Endothelial cell of umbilical vein (primary cell): ENCODE data around the gene CCSER1. TPM values are rescaled to one million over a fixed set of nuclear protein-coding genes. Genes with fewer than 3 reads are reported as not detected.

Source experiments
- BruUV-seq: library from RNA; stranded (reverse); fragments of 400-500 nt; replicated peaks from 2 replicates; lab custom pipeline; 2021; lab: Mats Ljungman, UMichigan
- CTCF ChIA-PET: fragments of 300-600, 350-600 bp; sonication (Branson Sonifier 250); formaldehyde crosslinking; loops from one replicate; lab custom pipeline; 2021; ENCODE audit warnings: antibody characterized with exemption, inconsistent platforms; lab: Charles Lee
- POLR2A ChIA-PET: fragments of 300-600, 350-600 bp; sonication (Branson Sonifier 250); formaldehyde crosslinking; loops from one replicate; lab custom pipeline; 2021; ENCODE audit warnings: antibody characterized with exemption, inconsistent platforms; lab: Charles Lee
- DNase-seq: peaks from one replicate; pipeline ENCODE4 v3.0.0-alpha.2; 2011; ENCODE audit warnings: low read depth, low spot score
- FAIRE-seq: peaks from 2 replicates; lab custom pipeline; 2011; peaks lifted over from hg19 to GRCh38; lab: Jason Lieb, UNC
- H2AFZ ChIP-seq: 2 replicates; pipeline ENCODE4 v1.6.0; 2012; ENCODE audit warnings: low read depth, low read length, control low read depth, inconsistent platforms
- H3K27ac ChIP-seq: 2 replicates; pipeline ENCODE4 v1.5.1; 2011; ENCODE audit warnings: low read depth, mild to moderate bottlenecking, control low read depth, low read length, moderate library complexity; ENCODE audit not compliant: insufficient read depth
- H3K27me3 ChIP-seq, 2 experiments: 2 replicates each; pipeline versions ENCODE4 v1.6.0 to v1.6.1; 2011; ENCODE audit warnings: low read length in 2 of 2, mixed read lengths in 1 of 2; ENCODE audit not compliant: control insufficient read depth in 2 of 2, insufficient read depth in 2 of 2
- H3K36me3 ChIP-seq, 2 experiments: 2 replicates in 1 of 2; 3 replicates in 1 of 2; pipeline ENCODE4 v1.5.1; 2011; ENCODE audit warnings: low read length in 2 of 2, mild to moderate bottlenecking in 1 of 2, moderate library complexity in 1 of 2; ENCODE audit not compliant: control insufficient read depth in 2 of 2, insufficient read depth in 2 of 2; ENCODE audit errors: extremely low read depth in 1 of 2
- H3K4me1 ChIP-seq: 3 replicates; pipeline ENCODE4 v1.5.1; 2011; ENCODE audit warnings: mild to moderate bottlenecking, low read length; ENCODE audit not compliant: control insufficient read depth, insufficient read depth; ENCODE audit errors: extremely low read depth
- H3K4me2 ChIP-seq: 2 replicates; pipeline ENCODE4 v1.6.1; 2011; ENCODE audit warnings: low read length, control low read depth, mixed read lengths; ENCODE audit not compliant: insufficient read depth
- H3K4me3 ChIP-seq, 3 experiments: fragments of 200-600 bp in 1 of 3; sonication (generic), shearing (Covaris generic) in 1 of 3; replicated peaks in 1 of 3; 2 replicates each; pipeline ENCODE4 v1.5.1; 2011 to 2016; ENCODE audit warnings: control low read depth in 3 of 3, low read length in 3 of 3, mild to moderate bottlenecking in 2 of 3, inconsistent platforms in 1 of 3, low read depth in 1 of 3, moderate library complexity in 1 of 3; ENCODE audit not compliant: insufficient read depth in 1 of 3
- H3K79me2 ChIP-seq: 2 replicates; pipeline ENCODE4 v1.6.0; 2012; ENCODE audit warnings: low read length, inconsistent platforms; ENCODE audit not compliant: control insufficient read depth, insufficient read depth
- H3K9ac ChIP-seq: replicated peaks from 2 replicates; pipeline ENCODE3; 2011; ENCODE audit warnings: low read length, control low read depth; ENCODE audit not compliant: insufficient read depth; ENCODE audit errors: extremely low read depth
- H3K9me1 ChIP-seq: replicated peaks from 3 replicates; pipeline ENCODE4 v1.6.0; 2011; ENCODE audit warnings: mild to moderate bottlenecking, low read length; ENCODE audit not compliant: control insufficient read depth, insufficient read depth; ENCODE audit errors: extremely low read depth
- H3K9me3 ChIP-seq: replicated peaks from 2 replicates; pipeline ENCODE4 v1.5.1; 2012; ENCODE audit warnings: low read length, inconsistent platforms; ENCODE audit not compliant: control insufficient read depth, insufficient read depth
- H4K20me1 ChIP-seq: replicated peaks from 2 replicates; pipeline ENCODE3; 2011; ENCODE audit warnings: mild to moderate bottlenecking, low read length; ENCODE audit not compliant: control insufficient read depth, insufficient read depth; ENCODE audit errors: extremely low read depth
- EZH2 ChIP-seq: IDR thresholded peaks from 2 replicates; pipeline ENCODE4 v1.6.1; 2012; ENCODE audit warnings: borderline replicate concordance, low read depth, mild to moderate bottlenecking, moderate library complexity, low read length, inconsistent platforms; ENCODE audit not compliant: severe bottlenecking
- FOS ChIP-seq: IDR thresholded peaks from 2 replicates; pipeline ENCODE4 v1.6.1; 2011; ENCODE audit warnings: mild to moderate bottlenecking, low read length, moderate library complexity, borderline replicate concordance; ENCODE audit not compliant: insufficient read depth
- GATA2 ChIP-seq: IDR thresholded peaks from 2 replicates; pipeline ENCODE4 v1.7.0; 2011; ENCODE audit warnings: low read depth, mild to moderate bottlenecking, moderate library complexity, mixed read lengths, low read length; ENCODE audit not compliant: insufficient read length, insufficient read depth
- JUN ChIP-seq: IDR thresholded peaks from 2 replicates; pipeline ENCODE4 v1.6.1; 2011; ENCODE audit warnings: borderline replicate concordance, low read depth; ENCODE audit not compliant: insufficient read length, insufficient read depth
- MYC ChIP-seq: IDR thresholded peaks from one replicate; pipeline ENCODE4 v1.6.1; 2011; ENCODE audit warnings: mild to moderate bottlenecking, low read depth, low read length
- POLR2A ChIP-seq: IDR thresholded peaks from 2 replicates; pipeline ENCODE4 v1.6.1; 2012; ENCODE audit warnings: low read depth, mild to moderate bottlenecking, control low read depth, low read length
- POLR2AphosphoS5 ChIP-seq: IDR thresholded peaks from 2 replicates; pipeline ENCODE4 v1.6.1; 2012; ENCODE audit warnings: low read depth, mild to moderate bottlenecking, control low read depth, low read length, moderate library complexity; ENCODE audit not compliant: insufficient read depth
- dilution Hi-C: fragments of 300-500 bp; cut with MboI; formaldehyde crosslinking; loops from one replicate; pipeline ENCODE4 v1.15.0; 2019; ENCODE audit warnings: low sequenced_read_pairs; ENCODE audit not compliant: extremely low pct_ligation_motif_present
- intact Hi-C: fragments of 100-400 bp; cut with micrococcal nuclease; formaldehyde crosslinking; loops from one replicate; pipeline ENCODE4 v1.10.0; 2022
- polyA plus RNA-seq, 4 experiments: library from polyadenylated mRNA; depleted of rRNA in 3 of 4; stranded (reverse) in 3 of 4; unstranded in 1 of 4; fragments of >200 nt; gene quantifications; 2 replicates each; pipeline versions ENCODE4 v1.2.1 to v1.2.3, GENCODE V29; 2011 to 2012; ENCODE audit warnings: missing spikeins in 1 of 4
- total RNA-seq: library from RNA; stranded (reverse); gene quantifications from 2 replicates; pipeline ENCODE4 v1.2.3, GENCODE V29; 2021
- TF ChIP-seq, protein P1 (sequence below): IDR thresholded peaks from 2 replicates; pipeline ENCODE4 v1.6.1; 2011; ENCODE audit not compliant: insufficient read depth, insufficient read length
- TF ChIP-seq, protein P2 (sequence below), 2 donors: IDR thresholded peaks; 1 replicate in 1 of 2; 2 replicates in 1 of 2; pipeline ENCODE4 v1.5.1; 2011; ENCODE audit warnings: low read length in 2 of 2, mild to moderate bottlenecking in 2 of 2, moderate library complexity in 2 of 2, control low read depth in 1 of 2, inconsistent platforms in 1 of 2, low read depth in 1 of 2; ENCODE audit not compliant: insufficient read depth in 1 of 2; ENCODE audit errors: extremely low read depth in 1 of 2

Gene CCSER1
- total and polyA plus RNA-seq, 2 donors (not counting 3 experiments of a cell fraction or from before 2014, with no cell fraction given) = 0.11 to 1.8 TPM

GRCh38 chr4:91362125-91362524 is 1234.9 kb downstream of the CCSER1 start:
- no peak overlapping the region for H3K27ac ChIP-seq
- BruUV-seq = no TSS peak
- H3K9ac ChIP-seq = no peak overlapping the region
- H3K9me3 ChIP-seq = no peaks in the 10 kb centered on the region
- no peaks in the 10 kb centered on the region for H3K79me2 ChIP-seq
- DNase-seq = no peak
- H2AFZ ChIP-seq = no peak overlapping the region
- dilution Hi-C loops = no loop called here
- no peaks in the 10 kb centered on the region for H3K27me3 ChIP-seq
- POLR2A ChIA-PET = no interaction called here
- H3K36me3 ChIP-seq = no peaks in the 10 kb centered on the region
- no peak overlapping the region for H3K4me3 ChIP-seq
- CTCF ChIA-PET = no interaction called here
- TF ChIP-seq MYC = no peak
- TF ChIP-seq POLR2AphosphoS5 = no peak
- TF ChIP-seq FOS = no peak
- no peak for TF ChIP-seq GATA2
- TF ChIP-seq, protein P1, sequence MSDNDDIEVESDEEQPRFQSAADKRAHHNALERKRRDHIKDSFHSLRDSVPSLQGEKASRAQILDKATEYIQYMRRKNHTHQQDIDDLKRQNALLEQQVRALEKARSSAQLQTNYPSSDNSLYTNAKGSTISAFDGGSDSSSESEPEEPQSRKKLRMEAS = no peak
- no peak for TF ChIP-seq JUN
- TF ChIP-seq EZH2 = no peak
- TF ChIP-seq, protein P2, sequence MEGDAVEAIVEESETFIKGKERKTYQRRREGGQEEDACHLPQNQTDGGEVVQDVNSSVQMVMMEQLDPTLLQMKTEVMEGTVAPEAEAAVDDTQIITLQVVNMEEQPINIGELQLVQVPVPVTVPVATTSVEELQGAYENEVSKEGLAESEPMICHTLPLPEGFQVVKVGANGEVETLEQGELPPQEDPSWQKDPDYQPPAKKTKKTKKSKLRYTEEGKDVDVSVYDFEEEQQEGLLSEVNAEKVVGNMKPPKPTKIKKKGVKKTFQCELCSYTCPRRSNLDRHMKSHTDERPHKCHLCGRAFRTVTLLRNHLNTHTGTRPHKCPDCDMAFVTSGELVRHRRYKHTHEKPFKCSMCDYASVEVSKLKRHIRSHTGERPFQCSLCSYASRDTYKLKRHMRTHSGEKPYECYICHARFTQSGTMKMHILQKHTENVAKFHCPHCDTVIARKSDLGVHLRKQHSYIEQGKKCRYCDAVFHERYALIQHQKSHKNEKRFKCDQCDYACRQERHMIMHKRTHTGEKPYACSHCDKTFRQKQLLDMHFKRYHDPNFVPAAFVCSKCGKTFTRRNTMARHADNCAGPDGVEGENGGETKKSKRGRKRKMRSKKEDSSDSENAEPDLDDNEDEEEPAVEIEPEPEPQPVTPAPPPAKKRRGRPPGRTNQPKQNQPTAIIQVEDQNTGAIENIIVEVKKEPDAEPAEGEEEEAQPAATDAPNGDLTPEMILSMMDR (IDR thresholded peaks at IDR 0.05; ENCODE audit: extremely low read depth in 1 of 2, insufficient read depth in 1 of 2, low read depth in 1 of 2, low read length in 2 of 2) = no peak
- no peak for TF ChIP-seq POLR2A
- intact Hi-C loops = no loop called here
- H3K9me1 ChIP-seq = no peaks in the 10 kb centered on the region
- no peak for FAIRE-seq
- H4K20me1 ChIP-seq = no peaks in the 10 kb centered on the region
- no peak overlapping the region for H3K4me2 ChIP-seq
- no peaks in the 10 kb centered on the region for H3K4me1 ChIP-seq
